Duodenal mucosa (tissue), 2 donors: ENCODE results near the gene ARHGAP31.
"Not testable (repeated sequence)": the region's sequence is repeated elsewhere in the genome, so short reads cannot be mapped to it uniquely, and the experiment has no call there.

Source experiments
- H3K27ac ChIP-seq: one replicate; pipeline ENCODE4 v1.7.0; 2013; ENCODE audit warnings: low read depth, low read length
- H3K27me3 ChIP-seq, 2 donors: one replicate each; pipeline ENCODE4 v1.7.0; 2013; ENCODE audit warnings: low read length in 2 of 2, control low read depth in 1 of 2; ENCODE audit not compliant: insufficient read depth in 2 of 2, control insufficient read depth in 1 of 2
- H3K36me3 ChIP-seq, 2 donors: one replicate each; pipeline ENCODE4 v1.7.0; 2013; ENCODE audit warnings: low read length in 2 of 2, control low read depth in 1 of 2; ENCODE audit not compliant: insufficient read depth in 2 of 2, control insufficient read depth in 1 of 2
- H3K4me1 ChIP-seq, 2 donors: one replicate each; pipeline ENCODE4 v1.7.0; 2013; ENCODE audit warnings: low read length in 2 of 2, control low read depth in 1 of 2; ENCODE audit not compliant: insufficient read depth in 2 of 2, control insufficient read depth in 1 of 2
- H3K4me3 ChIP-seq, 2 donors: one replicate each; pipeline ENCODE4 v1.7.0; 2013; ENCODE audit warnings: low read length in 2 of 2, low read depth in 1 of 2
- H3K9ac ChIP-seq, 2 donors: one replicate each; pipeline ENCODE4 v1.7.0; 2013; ENCODE audit warnings: low read length in 2 of 2, low read depth in 1 of 2
- H3K9me3 ChIP-seq, 2 donors: one replicate each; pipeline ENCODE4 v1.7.0; 2013; ENCODE audit warnings: low read length in 2 of 2, control low read depth in 1 of 2; ENCODE audit not compliant: control insufficient read depth in 1 of 2

Gene ARHGAP31

DNA sequence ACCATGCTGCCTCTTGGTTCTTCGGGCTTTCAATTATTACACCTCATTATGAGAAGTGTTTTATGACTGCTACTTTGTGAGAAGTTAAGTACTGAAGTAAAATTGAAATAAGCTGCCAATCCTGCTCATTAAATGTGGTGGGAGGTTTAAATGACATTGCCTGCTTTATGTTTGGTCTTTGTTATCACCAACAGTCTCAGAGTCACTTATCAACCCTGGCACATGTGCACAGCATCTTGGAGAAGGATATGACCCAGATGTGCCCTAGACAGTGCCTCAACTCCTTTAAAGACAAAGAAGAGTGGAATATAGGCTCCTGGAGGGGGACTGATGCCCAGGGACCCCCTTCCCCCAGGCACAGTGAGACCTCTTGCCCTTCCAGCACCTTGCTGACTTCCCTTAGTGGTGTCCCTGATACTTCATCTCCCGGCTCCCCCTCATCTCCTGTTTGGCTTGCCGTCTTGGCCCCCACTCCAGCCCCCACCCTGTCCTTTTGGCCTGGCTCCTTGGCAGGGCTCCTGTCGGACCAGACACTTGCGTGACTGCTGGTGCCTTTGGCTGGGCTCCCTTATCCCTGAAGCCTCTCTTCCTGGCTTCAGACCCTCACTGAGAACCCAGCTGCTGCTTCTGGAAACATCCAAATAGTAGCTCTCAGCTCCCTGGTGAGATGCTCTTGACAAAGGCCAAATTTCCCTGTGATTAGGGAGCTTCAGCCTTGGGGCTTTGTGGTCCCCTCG lies 39.8 kb downstream of the ARHGAP31 start:
- Histone ChIP-seq H3K27me3 (no peaks in the 10 kb centered on the region), H3K9me3 (no peaks in the 10 kb centered on the region), H3K4me3 (no peak overlapping the region), H3K27ac (no peak overlapping the region), H3K9ac (no peak overlapping the region), H3K4me1 (peaks cover 4 to 7% of the 10 kb centered on the region in 2 donors), H3K36me3 (no peaks in the 10 kb centered on the region)

DNA sequence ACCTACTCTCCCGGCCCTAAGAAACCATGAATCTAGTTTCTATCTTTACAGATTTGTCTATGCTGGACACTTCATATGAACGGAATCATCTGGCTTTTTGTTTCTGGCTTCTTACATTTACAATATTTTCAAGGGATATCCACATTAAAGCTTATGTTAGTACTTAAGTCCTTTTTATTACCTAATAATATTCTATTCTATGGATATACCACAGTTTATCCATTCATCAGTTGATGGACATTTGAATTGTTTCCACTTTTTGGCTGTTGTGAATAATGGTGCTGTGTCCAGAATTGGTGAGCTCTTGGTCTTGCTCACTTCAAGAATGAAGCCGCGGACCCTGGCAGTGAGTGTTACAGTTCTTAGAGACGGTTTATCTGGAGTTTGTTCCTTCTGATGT lies 42.6 kb downstream of the ARHGAP31 start:
- H3K4me1 ChIP-seq = peaks cover 0 to 7% of the 10 kb centered on the region in 2 donors
- H3K27ac ChIP-seq = no peak overlapping the region
- H3K36me3 ChIP-seq = no peaks in the 10 kb centered on the region
- H3K27me3 ChIP-seq = no peaks in the 10 kb centered on the region
- H3K4me3 ChIP-seq = no peak overlapping the region
- H3K9me3 ChIP-seq = no peaks in the 10 kb centered on the region
- no peak overlapping the region for H3K9ac ChIP-seq

DNA sequence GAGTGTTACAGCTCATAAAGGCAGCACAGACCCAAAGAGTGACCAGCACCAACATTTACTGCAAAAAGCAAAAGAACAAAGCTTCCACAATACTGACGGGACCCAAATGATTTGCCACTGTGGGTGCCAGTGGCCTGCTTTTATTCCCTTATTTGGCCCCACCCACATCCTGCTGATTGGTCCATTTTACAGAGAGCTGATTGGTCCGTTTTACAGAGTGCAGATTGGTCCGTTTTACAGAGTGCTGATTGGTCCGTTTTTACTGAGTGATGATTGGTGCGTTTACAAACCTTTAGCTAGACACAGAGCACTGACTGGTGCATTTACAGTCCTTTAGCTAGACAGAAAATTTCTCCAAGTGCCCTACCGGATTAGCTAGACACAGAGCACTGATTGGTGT lies 43.2 kb downstream of the ARHGAP31 start:
- not testable (repeated sequence) for H3K27me3 ChIP-seq, H3K4me1 ChIP-seq, H3K36me3 ChIP-seq, H3K9ac ChIP-seq, H3K4me3 ChIP-seq, H3K27ac ChIP-seq, H3K9me3 ChIP-seq

DNA sequence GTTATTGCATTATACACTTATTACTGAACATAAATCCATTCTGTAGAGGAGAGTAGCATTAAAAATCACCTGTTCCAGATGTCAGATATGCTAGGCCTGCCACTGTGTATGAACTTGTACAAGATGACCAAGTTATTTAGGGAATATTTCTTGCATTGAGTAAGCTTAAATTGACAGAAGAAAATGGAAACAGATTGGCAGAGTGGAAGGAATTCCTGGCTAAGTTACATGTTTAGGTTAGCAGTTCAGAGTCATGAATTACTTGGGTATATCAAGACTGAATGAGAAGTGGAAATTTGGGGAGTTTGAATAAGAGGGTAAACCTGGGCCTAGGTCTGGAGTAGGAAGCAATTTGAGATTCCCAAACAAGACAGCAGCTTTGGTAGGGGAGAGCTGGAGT lies 44.6 kb downstream of the ARHGAP31 start:
- Histone ChIP-seq H3K4me3 (no peak overlapping the region), H3K4me1 (peaks cover 0 to 3% of the 10 kb centered on the region in 2 donors), H3K9ac (no peak overlapping the region), H3K9me3 (no peaks in the 10 kb centered on the region), H3K27ac (no peak overlapping the region), H3K27me3 (no peaks in the 10 kb centered on the region), H3K36me3 (no peaks in the 10 kb centered on the region)

DNA sequence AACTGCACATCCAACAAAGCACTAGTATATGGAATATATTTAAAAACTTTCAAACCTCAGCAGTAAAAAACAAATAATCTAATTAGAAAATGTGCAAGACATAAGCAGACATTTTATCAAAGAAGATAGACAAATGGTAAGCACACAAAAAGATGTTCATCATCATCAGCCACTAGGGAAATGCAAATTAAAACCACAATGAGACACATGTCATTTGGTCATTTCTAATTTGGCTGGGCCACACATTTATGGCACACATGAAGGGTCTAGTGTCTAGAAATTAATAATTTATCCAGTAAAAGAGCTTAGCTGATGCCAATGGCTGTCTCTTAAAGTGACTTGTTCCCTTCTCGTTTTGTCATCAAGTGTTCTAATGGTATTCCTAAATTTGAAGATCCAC lies 45.8 kb downstream of the ARHGAP31 start:
- Histone ChIP-seq H3K36me3 (no peaks in the 10 kb centered on the region), H3K4me3 (no peak overlapping the region), H3K4me1 (no peaks in the 10 kb centered on the region), H3K27ac (no peak overlapping the region), H3K9ac (no peak overlapping the region), H3K9me3 (no peaks in the 10 kb centered on the region), H3K27me3 (no peaks in the 10 kb centered on the region)

DNA sequence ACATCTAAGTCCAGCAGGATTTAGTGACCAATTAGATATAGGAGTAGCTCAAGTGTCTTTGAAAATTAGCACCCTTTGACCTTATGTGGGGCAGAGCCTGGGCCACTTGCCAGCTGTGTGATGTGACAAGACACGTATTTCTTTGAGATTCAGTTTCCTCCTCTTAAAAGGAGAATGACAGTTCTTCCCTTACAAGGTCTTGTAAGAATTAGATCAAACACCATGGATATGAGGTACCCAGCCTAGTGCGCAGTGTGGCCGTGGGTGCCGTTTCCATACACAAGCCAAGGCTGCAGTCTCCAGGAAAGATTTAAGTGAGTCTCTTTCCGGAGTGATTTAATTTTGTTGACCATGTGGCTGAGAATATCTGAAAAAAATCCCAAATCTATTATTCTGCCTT lies 46.3 kb downstream of the ARHGAP31 start:
- H3K9ac ChIP-seq = no peak overlapping the region
- H3K36me3 ChIP-seq = no peaks in the 10 kb centered on the region
- peaks cover 0 to 1% of the 10 kb centered on the region in 2 donors for H3K4me1 ChIP-seq
- no peaks in the 10 kb centered on the region for H3K27me3 ChIP-seq
- no peaks in the 10 kb centered on the region for H3K9me3 ChIP-seq
- no peak overlapping the region for H3K27ac ChIP-seq
- H3K4me3 ChIP-seq = no peak overlapping the region

DNA sequence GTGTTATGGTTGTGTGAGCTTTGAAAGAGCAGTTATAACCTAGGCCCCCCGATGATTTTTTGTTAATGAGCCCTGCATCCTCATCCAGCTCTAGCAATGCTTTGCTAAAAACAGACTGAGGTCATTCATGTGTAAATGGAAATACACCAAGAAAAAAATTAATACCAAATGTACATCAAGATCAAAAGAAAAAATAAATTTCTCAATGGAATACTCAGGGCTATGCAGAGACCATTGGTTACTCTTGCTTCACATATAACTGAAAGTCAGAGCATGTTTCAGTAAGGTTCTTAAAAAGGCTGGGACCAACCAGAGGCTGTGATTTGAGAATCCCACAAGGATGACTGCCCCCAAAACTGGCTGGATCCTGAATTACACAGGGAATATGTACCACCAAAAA lies 48.0 kb downstream of the ARHGAP31 start:
- no peaks in the 10 kb centered on the region for H3K36me3 ChIP-seq
- no peak overlapping the region for H3K27ac ChIP-seq
- peaks cover 0 to 3% of the 10 kb centered on the region in 2 donors for H3K4me1 ChIP-seq
- no peak overlapping the region for H3K9ac ChIP-seq
- H3K27me3 ChIP-seq = no peaks in the 10 kb centered on the region
- H3K4me3 ChIP-seq = no peak overlapping the region
- H3K9me3 ChIP-seq = no peaks in the 10 kb centered on the region

DNA sequence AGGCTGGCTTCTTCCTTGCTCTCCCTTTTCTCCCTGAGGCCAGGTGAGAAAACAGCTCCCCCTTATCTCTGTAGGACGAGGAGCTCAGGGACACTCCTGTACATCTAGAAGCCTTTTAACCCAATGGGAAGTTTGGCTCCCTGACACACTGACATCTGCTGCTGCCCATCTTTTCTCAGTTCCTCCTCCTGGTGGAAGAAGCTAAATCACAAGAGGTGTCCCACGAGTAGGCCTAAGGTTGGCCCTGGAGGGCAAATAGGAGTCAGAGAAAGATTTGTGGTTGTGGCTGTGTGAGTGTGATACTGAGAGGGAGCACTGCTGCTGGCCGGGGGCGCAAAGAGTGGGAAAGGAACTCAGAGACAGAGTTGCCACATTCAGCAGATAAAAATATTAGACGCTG lies 49.5 kb downstream of the ARHGAP31 start:
- Histone ChIP-seq H3K27ac (no peak overlapping the region), H3K36me3 (no peaks in the 10 kb centered on the region), H3K9ac (no peak overlapping the region), H3K27me3 (no peaks in the 10 kb centered on the region), H3K4me3 (no peak overlapping the region), H3K9me3 (no peaks in the 10 kb centered on the region), H3K4me1 (peaks cover 0 to 3% of the 10 kb centered on the region in 2 donors)

DNA sequence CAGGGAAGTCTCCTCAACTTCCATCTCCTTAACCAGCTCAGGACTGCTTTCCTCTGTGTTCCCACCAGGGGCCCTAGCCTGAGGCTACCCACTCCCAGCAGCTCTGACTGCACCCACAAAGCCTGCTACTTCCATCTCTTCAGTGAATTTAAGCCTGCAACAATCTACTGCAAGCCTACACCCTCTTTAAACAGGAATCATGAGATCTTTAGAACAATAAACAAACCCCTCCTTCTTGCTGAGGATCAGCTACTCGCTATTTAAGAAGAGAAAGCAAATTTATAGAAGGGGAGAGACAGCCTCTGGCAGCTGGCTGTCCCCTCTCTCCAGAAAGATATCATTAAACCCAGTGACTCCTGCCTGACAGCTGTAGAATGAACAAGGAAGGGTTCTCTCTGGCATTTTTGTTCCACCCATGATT lies 51.9 kb downstream of the ARHGAP31 start:
- Histone ChIP-seq H3K27ac (no peak overlapping the region), H3K4me3 (no peak overlapping the region), H3K4me1 (peaks cover 0 to 3% of the 10 kb centered on the region in 2 donors), H3K27me3 (no peaks in the 10 kb centered on the region), H3K9me3 (no peaks in the 10 kb centered on the region), H3K36me3 (no peaks in the 10 kb centered on the region), H3K9ac (no peak overlapping the region)

DNA sequence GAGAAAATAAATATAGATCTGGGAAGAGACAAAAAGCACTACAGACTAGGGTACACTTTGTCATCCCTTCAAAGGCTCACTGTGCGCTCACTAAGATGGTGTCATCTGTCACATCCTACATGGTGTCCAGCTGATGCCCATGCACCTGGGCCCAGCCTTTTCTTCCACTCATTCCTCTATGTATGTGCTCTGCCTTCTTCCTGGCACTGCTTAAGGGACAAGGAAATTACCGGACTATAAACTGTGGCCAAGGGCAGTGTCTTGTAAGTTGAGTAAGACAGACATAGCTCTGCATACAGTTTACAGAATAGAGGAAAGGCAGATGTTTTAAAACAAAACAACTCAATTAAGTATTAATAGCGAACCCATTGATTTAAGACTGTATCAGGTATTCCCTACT lies 52.9 kb downstream of the ARHGAP31 start:
- no peak overlapping the region for H3K27ac ChIP-seq
- peaks cover 0 to 3% of the 10 kb centered on the region in 2 donors for H3K4me1 ChIP-seq
- no peaks in the 10 kb centered on the region for H3K27me3 ChIP-seq
- H3K36me3 ChIP-seq = no peaks in the 10 kb centered on the region
- H3K4me3 ChIP-seq = no peak overlapping the region
- no peaks in the 10 kb centered on the region for H3K9me3 ChIP-seq
- no peak overlapping the region for H3K9ac ChIP-seq
